ENCODE results near the gene NUP85.
"Not testable (repeated sequence)": the region's sequence is repeated elsewhere in the genome, so short reads cannot be mapped to it uniquely, and the experiment has no call there.

Gene NUP85

GRCh38 chr17:75207050-75207407, 1.6 kb downstream of the NUP85 start:
- DNase-seq, result not testable (repeated sequence)

- DNase-seq, result no peak
These were observed 2.3 kb downstream of the NUP85 start for GRCh38 chr17:75207760-75208159.

- no peak for DNase-seq
These were observed 2.7 kb downstream of the NUP85 start for GRCh38 chr17:75208161-75208560.

GRCh38 chr17:75209061-75209460, 3.6 kb downstream of the NUP85 start:
- no peak for DNase-seq

GRCh38 chr17:75218131-75218530, 12.7 kb downstream of the NUP85 start:
- no peak for DNase-seq

- no peak for DNase-seq
These were observed 14.3 kb downstream of the NUP85 start for GRCh38 chr17:75219815-75220214.

- DNase-seq, result no peak
These were observed 19.5 kb downstream of the NUP85 start for GRCh38 chr17:75225016-75225415.

GRCh38 chr17:75227729-75228128, 22.2 kb downstream of the NUP85 start:
- DNase-seq, result no peak

GRCh38 chr17:75228305-75228704, 22.8 kb downstream of the NUP85 start:
- no peak for DNase-seq

GRCh38 chr17:75228847-75229246, 23.4 kb downstream of the NUP85 start:
- DNase-seq, result no peak

GRCh38 chr17:75231071-75231470, 25.6 kb downstream of the NUP85 start:
- no peak for DNase-seq

- no peak for DNase-seq
These were observed 26.4 kb downstream of the NUP85 start for GRCh38 chr17:75231741-75232464.

GRCh38 chr17:75232786-75233185, 27.3 kb downstream of the NUP85 start:
- DNase-seq, result no peak

- DNase-seq, result no peak
These were observed 31.9 kb downstream of the NUP85 start for GRCh38 chr17:75237100-75238014.

GRCh38 chr17:75238020-75238580, 32.6 kb downstream of the NUP85 start:
- DNase-seq, result no peak

GRCh38 chr17:75238684-75239191, 33.3 kb downstream of the NUP85 start:
- peak; percentile 64 for DNase-seq

- DNase-seq, result no peak
These were observed 33.7 kb downstream of the NUP85 start for GRCh38 chr17:75239214-75239613.

- no peak for DNase-seq
These were observed 34.4 kb downstream of the NUP85 start for GRCh38 chr17:75239778-75240393.

- peak; percentile 34 for DNase-seq
These were observed 35.1 kb downstream of the NUP85 start for GRCh38 chr17:75240394-75241142.

GRCh38 chr17:75241143-75241430, 35.6 kb downstream of the NUP85 start:
- DNase-seq, result no peak

GRCh38 chr17:75241502-75241901, 36.0 kb downstream of the NUP85 start:
- DNase-seq, result no peak

- DNase-seq, result no peak
These were observed 36.5 kb downstream of the NUP85 start for GRCh38 chr17:75241996-75242460.
